ENCODE results near the gene SEC62. TPM values are rescaled to one million over a fixed set of nuclear protein-coding genes. Genes with fewer than 3 reads are reported as not detected.

Gene SEC62
- total and polyA plus RNA-seq, 9 of the 15 experiments (the other 6 are each of a cell fraction or from before 2014, with no cell fraction given): 34.5 to 152 (median 51.8) TPM

- no peak for TF ChIP-seq ZNF134 (CRISPR knock-in tag; conservative IDR thresholded peaks at IDR 0.05)
- TF ChIP-seq ZC3H11A (IDR thresholded peaks at IDR 0.05; ENCODE audit: low read depth, low read length): no peak
- TF ChIP-seq SIX5 (IDR thresholded peaks at IDR 0.05; ENCODE audit: borderline replicate concordance in 1 of 2, insufficient read depth in 1 of 2, low read depth in 1 of 2, low read length in 2 of 2): no peak
- TF ChIP-seq, protein P1, sequence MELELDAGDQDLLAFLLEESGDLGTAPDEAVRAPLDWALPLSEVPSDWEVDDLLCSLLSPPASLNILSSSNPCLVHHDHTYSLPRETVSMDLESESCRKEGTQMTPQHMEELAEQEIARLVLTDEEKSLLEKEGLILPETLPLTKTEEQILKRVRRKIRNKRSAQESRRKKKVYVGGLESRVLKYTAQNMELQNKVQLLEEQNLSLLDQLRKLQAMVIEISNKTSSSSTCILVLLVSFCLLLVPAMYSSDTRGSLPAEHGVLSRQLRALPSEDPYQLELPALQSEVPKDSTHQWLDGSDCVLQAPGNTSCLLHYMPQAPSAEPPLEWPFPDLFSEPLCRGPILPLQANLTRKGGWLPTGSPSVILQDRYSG (tag; conservative IDR thresholded peaks at IDR 0.05; ENCODE audit: low read depth): no peak
- no peak for TF ChIP-seq ZNF282 (CRISPR knock-in tag; IDR thresholded peaks at IDR 0.05)
- TF ChIP-seq ZNF740 (CRISPR knock-in tag; IDR thresholded peaks at IDR 0.05): no peak
- TF ChIP-seq ZNF740 (tag; IDR thresholded peaks at IDR 0.05): no peak
- TF ChIP-seq RUNX1 (IDR thresholded peaks at IDR 0.05; ENCODE audit: low read depth): no peak
- TF ChIP-seq TSC22D4 (tag; IDR thresholded peaks at IDR 0.05): no peak
- TF ChIP-seq ZKSCAN1 (IDR thresholded peaks at IDR 0.05; ENCODE audit: low read depth, low read length): no peak
- no peak for TF ChIP-seq GATAD2B (IDR thresholded peaks at IDR 0.05; ENCODE audit: borderline replicate concordance)
- no peak for TF ChIP-seq CTCF (IDR thresholded peaks at IDR 0.05 in 2 of 3, conservative IDR thresholded peaks at IDR 0.05 in 1 of 3; ENCODE audit: insufficient read depth in 2 of 3, low read depth in 1 of 3, low read length in 3 of 3)
- no peak for TF ChIP-seq NR2F6 (CRISPR knock-in tag; IDR thresholded peaks at IDR 0.05)
- TF ChIP-seq CHD2 (IDR thresholded peaks at IDR 0.05; ENCODE audit: low read depth, low read length): peak; percentile 65; the same call in 1 of the 2 replicates
- TF ChIP-seq MBD1 (CRISPR knock-in tag; IDR thresholded peaks at IDR 0.05): no peak
These were observed 21.3 kb upstream of the SEC62 start (continued) for GRCh38 chr3:169945313-169945712.
